Spleen (tissue), 7 donors: ENCODE results near the gene HOXA5.

Experiments used
- POLR2A ChIP-seq, 3 donors: fragments of 450-650 bp; IDR thresholded peaks; one replicate each; pipeline ENCODE4 v1.5.1; 2017; ENCODE audit warnings: antibody characterized with exemption in 3 of 3, mild to moderate bottlenecking in 1 of 3
- POLR2AphosphoS5 ChIP-seq, 3 donors: sonication (generic); formaldehyde crosslinking; IDR thresholded peaks; one replicate each; pipeline ENCODE4 v1.5.1; 2017; ENCODE audit warnings: antibody characterized with exemption in 3 of 3
- TF ChIP-seq, protein P1 (sequence below), 11 experiments: fragments of 200-600 bp in 7 of 11; fragments of 450-650 bp in 4 of 11; sonication (generic) in 4 of 11; IDR thresholded peaks in 8 of 11; conservative IDR thresholded peaks in 3 of 11; 1 replicate in 7 of 11; 2 replicates in 4 of 11; pipeline versions ENCODE4 v1.4.0 to v1.8.0; 2016 to 2021; ENCODE audit warnings: antibody characterized with exemption in 11 of 11, inconsistent platforms in 4 of 11, mild to moderate bottlenecking in 1 of 11
- donor health status: DM: no; HTN: no; CAD: no; lungs with moderate emphysema.
- donor health status: DM: no; HTN: no; CAD: no.
- donor health status: DM: no; HTN: no; CAD: no.

GRCh38 chr7:27122077-27122910 is 21.2 kb downstream of the HOXA5 start:
- TF ChIP-seq, protein P1, sequence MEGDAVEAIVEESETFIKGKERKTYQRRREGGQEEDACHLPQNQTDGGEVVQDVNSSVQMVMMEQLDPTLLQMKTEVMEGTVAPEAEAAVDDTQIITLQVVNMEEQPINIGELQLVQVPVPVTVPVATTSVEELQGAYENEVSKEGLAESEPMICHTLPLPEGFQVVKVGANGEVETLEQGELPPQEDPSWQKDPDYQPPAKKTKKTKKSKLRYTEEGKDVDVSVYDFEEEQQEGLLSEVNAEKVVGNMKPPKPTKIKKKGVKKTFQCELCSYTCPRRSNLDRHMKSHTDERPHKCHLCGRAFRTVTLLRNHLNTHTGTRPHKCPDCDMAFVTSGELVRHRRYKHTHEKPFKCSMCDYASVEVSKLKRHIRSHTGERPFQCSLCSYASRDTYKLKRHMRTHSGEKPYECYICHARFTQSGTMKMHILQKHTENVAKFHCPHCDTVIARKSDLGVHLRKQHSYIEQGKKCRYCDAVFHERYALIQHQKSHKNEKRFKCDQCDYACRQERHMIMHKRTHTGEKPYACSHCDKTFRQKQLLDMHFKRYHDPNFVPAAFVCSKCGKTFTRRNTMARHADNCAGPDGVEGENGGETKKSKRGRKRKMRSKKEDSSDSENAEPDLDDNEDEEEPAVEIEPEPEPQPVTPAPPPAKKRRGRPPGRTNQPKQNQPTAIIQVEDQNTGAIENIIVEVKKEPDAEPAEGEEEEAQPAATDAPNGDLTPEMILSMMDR (IDR thresholded peaks at IDR 0.05 in 8 of 11, conservative IDR thresholded peaks at IDR 0.05 in 3 of 11) = no peak
- TF ChIP-seq POLR2A (IDR thresholded peaks at IDR 0.05) (no peak), POLR2AphosphoS5 (IDR thresholded peaks at IDR 0.05) (peak in 1 of 3 donors; percentile 50)
